D721Med (cell line): ENCODE data around the gene GALNT11.

ENCODE experiments used
- DNase-seq: peaks from one replicate; pipeline ENCODE4 v3.0.0; 2011; ENCODE audit warnings: low spot score; ENCODE audit not compliant: insufficient read length
- FAIRE-seq: peaks from 2 replicates; lab custom pipeline; 2011; peaks lifted over from hg19 to GRCh38; lab: Jason Lieb, UNC
- TF ChIP-seq, protein P1 (sequence below): IDR thresholded peaks from 2 replicates; pipeline ENCODE4 v1.5.1; 2012; ENCODE audit warnings: mild to moderate bottlenecking, control low read depth; ENCODE audit not compliant: insufficient read depth; ENCODE audit errors: missing control alignments

The GALNT11 gene

GRCh38 chr7:152103066-152103465 lies 77.6 kb downstream of the GALNT11 start:
- FAIRE-seq (no peak), DNase-seq (no peak)
- TF ChIP-seq, protein P1, sequence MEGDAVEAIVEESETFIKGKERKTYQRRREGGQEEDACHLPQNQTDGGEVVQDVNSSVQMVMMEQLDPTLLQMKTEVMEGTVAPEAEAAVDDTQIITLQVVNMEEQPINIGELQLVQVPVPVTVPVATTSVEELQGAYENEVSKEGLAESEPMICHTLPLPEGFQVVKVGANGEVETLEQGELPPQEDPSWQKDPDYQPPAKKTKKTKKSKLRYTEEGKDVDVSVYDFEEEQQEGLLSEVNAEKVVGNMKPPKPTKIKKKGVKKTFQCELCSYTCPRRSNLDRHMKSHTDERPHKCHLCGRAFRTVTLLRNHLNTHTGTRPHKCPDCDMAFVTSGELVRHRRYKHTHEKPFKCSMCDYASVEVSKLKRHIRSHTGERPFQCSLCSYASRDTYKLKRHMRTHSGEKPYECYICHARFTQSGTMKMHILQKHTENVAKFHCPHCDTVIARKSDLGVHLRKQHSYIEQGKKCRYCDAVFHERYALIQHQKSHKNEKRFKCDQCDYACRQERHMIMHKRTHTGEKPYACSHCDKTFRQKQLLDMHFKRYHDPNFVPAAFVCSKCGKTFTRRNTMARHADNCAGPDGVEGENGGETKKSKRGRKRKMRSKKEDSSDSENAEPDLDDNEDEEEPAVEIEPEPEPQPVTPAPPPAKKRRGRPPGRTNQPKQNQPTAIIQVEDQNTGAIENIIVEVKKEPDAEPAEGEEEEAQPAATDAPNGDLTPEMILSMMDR = no peak

- TF ChIP-seq, protein P1 = no peak
- DNase-seq (no peak), FAIRE-seq (no peak)
These were observed 78.2 kb downstream of the GALNT11 start for GRCh38 chr7:152103691-152104090.

GRCh38 chr7:152105205-152105604 lies 79.7 kb downstream of the GALNT11 start:
- FAIRE-seq (no peak), DNase-seq (no peak)
- TF ChIP-seq, protein P1 = no peak

DNA sequence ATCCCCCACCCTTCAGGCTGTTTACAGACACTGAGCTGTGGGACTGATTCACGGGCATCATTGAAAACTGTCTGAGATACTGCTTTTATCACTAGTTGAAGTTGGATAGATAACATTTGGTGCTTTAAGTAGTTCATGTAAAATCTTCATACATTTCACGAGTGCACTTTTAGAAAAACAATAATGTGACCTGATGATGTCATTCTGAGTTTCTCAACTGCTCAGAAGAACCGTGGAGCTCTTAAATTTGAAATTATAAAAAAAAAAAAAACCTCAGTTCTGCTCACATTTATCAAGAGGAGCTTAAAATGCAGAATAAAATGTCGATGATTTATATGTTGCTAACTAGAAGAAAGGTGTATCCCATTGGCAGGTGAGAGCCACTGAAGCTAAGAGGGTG lies 81.5 kb downstream of the GALNT11 start:
- TF ChIP-seq, protein P1 = no peak
- FAIRE-seq (no peak), DNase-seq (no peak)

- TF ChIP-seq, protein P1 = no peak
- FAIRE-seq (no peak), DNase-seq (no peak)
These were observed 82.5 kb downstream of the GALNT11 start for GRCh38 chr7:152107945-152108344.

- DNase-seq = no peak
- FAIRE-seq = no peak
- TF ChIP-seq, protein P1 = no peak
These were observed 82.9 kb downstream of the GALNT11 start for GRCh38 chr7:152108359-152108758.

- FAIRE-seq (no peak), DNase-seq (no peak)
- TF ChIP-seq, protein P1 = no peak
These were observed 87.4 kb downstream of the GALNT11 start for GRCh38 chr7:152112829-152113228.
